ENCODE data around the gene C5orf52. TPM values are rescaled to one million over a fixed set of nuclear protein-coding genes. Genes with fewer than 3 reads are reported as not detected.

Gene C5orf52
- total and polyA plus RNA-seq, 2 donors (not counting 3 experiments of a cell fraction or from before 2014, with no cell fraction given), result not detected

DNA sequence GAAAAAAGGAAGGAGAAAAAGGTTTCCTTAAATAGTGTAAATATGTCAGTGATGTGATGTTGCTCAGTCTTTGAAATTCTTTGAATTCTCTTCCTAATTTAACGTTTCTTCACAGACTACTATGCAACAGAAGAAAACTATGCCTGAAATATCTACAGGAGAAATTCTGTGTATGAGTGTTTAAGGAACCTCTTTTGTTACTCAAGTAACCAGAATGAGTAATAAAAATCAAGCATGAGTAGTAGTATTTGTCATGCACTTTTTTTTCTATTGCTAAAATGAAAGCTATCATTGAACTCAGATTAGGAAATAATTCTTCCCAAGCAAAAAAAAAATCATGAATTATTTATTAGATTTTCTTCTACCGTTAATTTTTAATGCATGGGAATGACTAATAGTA lies 39.5 kb downstream of the C5orf52 start:
- no peak for DNase-seq (ENCODE audit: low read depth, low spot score)

More for the DNA sequence above, 39.5 kb downstream of the C5orf52 start:
- H3K4me2 ChIP-seq (ENCODE audit: insufficient read depth, low read length), result no peak overlapping the region
- H3K4me3 ChIP-seq (replicated peaks in 1 of 3; ENCODE audit: insufficient read depth in 1 of 3, low read depth in 1 of 3, low read length in 3 of 3), result no peak overlapping the region
- H3K79me2 ChIP-seq (ENCODE audit: control insufficient read depth, insufficient read depth, low read length), result no peaks in the 10 kb centered on the region
- intact Hi-C loops (cut with micrococcal nuclease) (no loop called here), dilution Hi-C loops (cut with MboI; ENCODE audit: extremely low pct_ligation_motif_present, low sequenced_read_pairs) (no loop called here)
- ChIA-PET POLR2A (no interaction called here), CTCF (interaction anchor here (1.0 kb wide), 1 partner anchor 238 kb away, joined by 3 read pairs; no protein-coding TSS in a partner anchor)
- no peaks in the 10 kb centered on the region for H3K27me3 ChIP-seq (ENCODE audit: control insufficient read depth in 2 of 2, insufficient read depth in 2 of 2, low read length in 2 of 2)
- H3K36me3 ChIP-seq (ENCODE audit: control insufficient read depth in 2 of 2, extremely low read depth in 1 of 2, insufficient read depth in 2 of 2, low read length in 2 of 2), result no peaks in the 10 kb centered on the region
- no peak for FAIRE-seq
- no peak overlapping the region for H3K9ac ChIP-seq (replicated peaks; ENCODE audit: extremely low read depth, insufficient read depth, low read length)
- no peak overlapping the region for H3K27ac ChIP-seq (ENCODE audit: insufficient read depth, low read depth, low read length)
- H2AFZ ChIP-seq (ENCODE audit: low read depth, low read length), result no peak overlapping the region
- no peaks in the 10 kb centered on the region for H3K4me1 ChIP-seq (ENCODE audit: control insufficient read depth, extremely low read depth, insufficient read depth, low read length)
- no peaks in the 10 kb centered on the region for H3K9me3 ChIP-seq (replicated peaks; ENCODE audit: control insufficient read depth, insufficient read depth, low read length)
- no peak for TF ChIP-seq JUN (IDR thresholded peaks at IDR 0.05; ENCODE audit: borderline replicate concordance, insufficient read depth, insufficient read length, low read depth)
- no peak for TF ChIP-seq POLR2A (IDR thresholded peaks at IDR 0.05; ENCODE audit: low read depth, low read length)
- no peak for TF ChIP-seq EZH2 (IDR thresholded peaks at IDR 0.05; ENCODE audit: borderline replicate concordance, low read depth, low read length, severe bottlenecking)
- TF ChIP-seq GATA2 (IDR thresholded peaks at IDR 0.05; ENCODE audit: insufficient read depth, insufficient read length, low read depth, low read length), result no peak
- no peak for TF ChIP-seq MYC (IDR thresholded peaks at IDR 0.05; ENCODE audit: low read depth, low read length)
- TF ChIP-seq, protein P1, sequence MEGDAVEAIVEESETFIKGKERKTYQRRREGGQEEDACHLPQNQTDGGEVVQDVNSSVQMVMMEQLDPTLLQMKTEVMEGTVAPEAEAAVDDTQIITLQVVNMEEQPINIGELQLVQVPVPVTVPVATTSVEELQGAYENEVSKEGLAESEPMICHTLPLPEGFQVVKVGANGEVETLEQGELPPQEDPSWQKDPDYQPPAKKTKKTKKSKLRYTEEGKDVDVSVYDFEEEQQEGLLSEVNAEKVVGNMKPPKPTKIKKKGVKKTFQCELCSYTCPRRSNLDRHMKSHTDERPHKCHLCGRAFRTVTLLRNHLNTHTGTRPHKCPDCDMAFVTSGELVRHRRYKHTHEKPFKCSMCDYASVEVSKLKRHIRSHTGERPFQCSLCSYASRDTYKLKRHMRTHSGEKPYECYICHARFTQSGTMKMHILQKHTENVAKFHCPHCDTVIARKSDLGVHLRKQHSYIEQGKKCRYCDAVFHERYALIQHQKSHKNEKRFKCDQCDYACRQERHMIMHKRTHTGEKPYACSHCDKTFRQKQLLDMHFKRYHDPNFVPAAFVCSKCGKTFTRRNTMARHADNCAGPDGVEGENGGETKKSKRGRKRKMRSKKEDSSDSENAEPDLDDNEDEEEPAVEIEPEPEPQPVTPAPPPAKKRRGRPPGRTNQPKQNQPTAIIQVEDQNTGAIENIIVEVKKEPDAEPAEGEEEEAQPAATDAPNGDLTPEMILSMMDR (IDR thresholded peaks at IDR 0.05; ENCODE audit: extremely low read depth in 1 of 2, insufficient read depth in 1 of 2, low read depth in 1 of 2, low read length in 2 of 2), result no peak
- no peak for TF ChIP-seq FOS (IDR thresholded peaks at IDR 0.05; ENCODE audit: borderline replicate concordance, insufficient read depth, low read length)
- no peak for TF ChIP-seq POLR2AphosphoS5 (IDR thresholded peaks at IDR 0.05; ENCODE audit: insufficient read depth, low read depth, low read length)
- no peak for TF ChIP-seq MAX (IDR thresholded peaks at IDR 0.05; ENCODE audit: insufficient read depth, insufficient read length)
- BruUV-seq (replicated peaks), result no TSS peak
- H3K9me1 ChIP-seq (replicated peaks; ENCODE audit: control insufficient read depth, extremely low read depth, insufficient read depth, low read length), result no peaks in the 10 kb centered on the region
- no peaks in the 10 kb centered on the region for H4K20me1 ChIP-seq (replicated peaks; ENCODE audit: control insufficient read depth, extremely low read depth, insufficient read depth, low read length)
